HEK293T (cell line): ENCODE measurements around the gene TRRAP.

Source experiments
- FOXK2 ChIP-seq: fragments of 450-650 bp; IDR thresholded peaks from 2 replicates; pipeline ENCODE4 v1.6.1; 2016; ENCODE audit warnings: mild to moderate bottlenecking
- FOXM1 ChIP-seq: fragments of 450-650 bp; IDR thresholded peaks from 2 replicates; pipeline ENCODE4 v1.6.1; 2017; ENCODE audit warnings: mild to moderate bottlenecking, borderline replicate concordance
- TARDBP ChIP-seq: fragments of 450-650 bp; IDR thresholded peaks from 2 replicates; pipeline ENCODE4 v1.6.1; 2016
- ZNF384 ChIP-seq: fragments of 450-650 bp; IDR thresholded peaks from 2 replicates; pipeline ENCODE4 v1.6.1; 2016
- TF ChIP-seq, protein P1 (sequence below): fragments of 450-650 bp; IDR thresholded peaks from 2 replicates; pipeline ENCODE4 v1.6.1; 2016

DNA sequence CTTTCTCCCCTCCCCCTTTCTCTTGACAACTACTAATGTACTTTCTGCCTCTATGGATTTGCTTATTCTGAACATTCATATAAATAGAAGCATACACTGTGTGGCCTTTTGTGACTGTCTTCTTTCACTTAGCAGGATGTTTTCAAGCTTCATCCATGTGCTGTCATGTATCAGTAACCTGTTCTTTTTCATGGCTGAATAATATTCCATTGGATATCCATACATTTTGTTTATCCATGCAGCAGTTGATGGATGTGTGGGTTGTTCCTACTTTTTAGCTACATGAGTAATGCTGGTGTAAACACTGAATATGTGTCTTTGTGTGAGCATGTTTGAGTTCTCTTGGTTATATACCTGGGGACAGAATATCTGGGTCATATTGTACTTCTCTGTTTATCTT lies 107.6 kb downstream of the TRRAP start:
- TF ChIP-seq FOXM1 (no peak), ZNF384 (no peak), TARDBP (no peak), FOXK2 (no peak)
- TF ChIP-seq, protein P1, sequence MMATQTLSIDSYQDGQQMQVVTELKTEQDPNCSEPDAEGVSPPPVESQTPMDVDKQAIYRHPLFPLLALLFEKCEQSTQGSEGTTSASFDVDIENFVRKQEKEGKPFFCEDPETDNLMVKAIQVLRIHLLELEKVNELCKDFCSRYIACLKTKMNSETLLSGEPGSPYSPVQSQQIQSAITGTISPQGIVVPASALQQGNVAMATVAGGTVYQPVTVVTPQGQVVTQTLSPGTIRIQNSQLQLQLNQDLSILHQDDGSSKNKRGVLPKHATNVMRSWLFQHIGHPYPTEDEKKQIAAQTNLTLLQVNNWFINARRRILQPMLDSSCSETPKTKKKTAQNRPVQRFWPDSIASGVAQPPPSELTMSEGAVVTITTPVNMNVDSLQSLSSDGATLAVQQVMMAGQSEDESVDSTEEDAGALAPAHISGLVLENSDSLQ: no peak
